T follicular helper cell (primary cell): Measurements from ENCODE around the gene SLC39A13.

Source experiments
- DNase-seq: peaks from one replicate; pipeline ENCODE4 v3.0.0-alpha.2; 2020; ENCODE audit warnings: low read depth

Gene SLC39A13

DNA sequence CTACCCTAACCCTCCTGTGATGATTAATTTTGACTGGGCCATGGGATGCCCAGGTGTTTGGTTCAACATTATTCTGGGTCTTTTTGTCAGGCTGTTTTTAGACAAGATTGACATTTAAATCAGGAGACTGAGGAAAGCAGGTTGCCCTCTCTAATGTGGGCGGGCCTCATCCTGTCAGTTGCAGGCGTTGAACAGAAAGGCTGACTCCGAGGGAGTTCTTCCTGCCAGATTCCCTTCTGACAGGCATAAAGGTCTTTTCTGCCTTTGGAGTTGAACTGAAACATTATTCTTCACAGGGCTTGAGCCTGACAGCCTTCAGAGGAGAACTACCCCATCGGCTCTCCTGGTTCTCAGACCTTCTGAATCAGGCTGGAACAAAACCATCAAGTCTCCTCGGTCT, 22.1 kb downstream of the SLC39A13 start:
- DNase-seq, result no peak

DNA sequence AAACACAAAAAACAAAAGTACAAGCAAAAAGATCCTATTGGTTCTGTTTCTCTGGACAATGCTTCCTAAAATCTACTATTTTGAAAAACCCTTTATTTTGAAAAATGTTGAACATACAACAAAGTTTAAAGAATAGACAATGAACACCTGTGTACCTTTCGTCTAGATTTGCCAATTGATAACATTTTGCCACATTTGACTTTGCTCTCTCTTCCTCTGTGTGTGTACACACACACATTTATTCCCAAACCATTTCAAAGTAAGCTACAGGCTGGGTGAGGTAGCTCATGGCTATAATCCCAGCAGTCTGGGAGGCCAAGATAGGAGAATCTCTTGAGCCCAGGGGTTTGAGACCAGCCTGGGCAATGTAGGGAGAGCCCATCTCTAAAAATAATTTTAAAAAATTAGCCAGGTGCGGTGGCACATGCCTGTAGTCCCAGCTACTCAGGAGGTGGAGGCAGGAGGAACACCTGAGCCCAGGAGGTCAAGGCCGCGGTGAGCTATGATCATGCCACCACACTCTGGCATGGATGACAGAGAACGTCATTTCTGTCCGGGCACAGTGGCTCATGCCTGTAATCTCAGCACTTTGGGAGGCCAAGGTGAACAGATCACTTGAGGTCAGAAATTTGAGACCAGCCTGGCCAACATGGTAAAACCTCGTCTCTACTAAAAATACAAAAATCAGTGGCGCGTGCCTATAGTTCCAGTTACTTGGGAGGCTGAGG, 23.1 kb downstream of the SLC39A13 start:
- no peak for DNase-seq

DNA sequence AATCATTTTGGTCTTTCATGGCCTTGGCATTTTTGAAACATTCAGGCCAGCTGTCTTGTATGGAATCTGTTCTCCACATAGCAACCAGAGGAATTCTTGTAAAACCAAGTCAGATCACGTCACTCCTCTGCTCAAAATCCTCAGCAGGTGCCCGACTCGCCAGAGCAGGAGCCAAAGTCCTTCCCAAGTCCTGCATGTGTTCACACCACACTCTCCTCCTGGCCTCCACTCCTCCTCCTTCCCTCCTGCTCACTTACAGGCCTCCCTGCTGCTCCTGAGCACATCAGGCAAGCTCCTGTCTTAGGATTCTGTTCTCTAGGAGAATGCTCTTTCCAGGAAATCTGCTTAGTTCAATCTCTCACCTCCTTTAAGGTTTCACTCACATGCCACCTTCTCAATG, 24.8 kb downstream of the SLC39A13 start:
- no peak for DNase-seq

DNA sequence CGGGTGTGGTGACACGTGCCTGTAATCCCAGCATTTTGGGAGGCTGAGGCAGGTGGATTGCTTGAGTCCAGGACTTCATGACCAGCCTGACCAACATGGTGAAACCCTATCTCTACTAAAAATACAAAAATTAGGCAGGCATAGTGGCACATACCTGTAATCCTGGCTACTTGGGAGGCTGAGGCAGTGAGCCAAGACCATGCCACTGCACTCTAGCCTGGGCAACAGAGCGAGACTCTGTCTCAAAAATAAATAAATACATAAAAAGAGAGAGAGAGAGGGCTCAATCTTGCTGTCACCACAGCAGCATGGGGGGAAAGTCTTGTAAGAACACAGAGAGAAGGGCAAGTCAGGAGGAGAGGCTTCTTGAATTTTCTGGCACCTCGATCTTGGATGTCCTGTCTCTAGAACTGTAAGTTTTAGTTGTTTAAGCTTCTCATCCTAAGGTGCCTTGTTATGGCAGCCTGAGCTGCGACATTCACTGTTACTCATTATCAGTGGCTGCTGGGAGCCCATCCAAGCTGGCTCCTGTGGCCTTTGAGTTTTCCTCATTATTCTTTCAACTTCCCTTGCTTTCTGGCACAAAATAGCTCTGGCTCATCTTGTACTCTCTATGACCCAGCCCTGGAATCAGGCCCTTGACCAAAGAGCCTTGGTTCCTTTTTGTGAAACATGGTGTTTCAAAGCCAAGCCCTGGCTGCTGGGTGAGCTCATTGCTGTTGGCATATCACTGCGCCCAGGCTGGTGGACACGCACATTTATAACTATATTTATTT, 25.8 kb downstream of the SLC39A13 start:
- DNase-seq, result no peak

- DNase-seq, result no peak
Measured at GRCh38 chr11:47435687-47436086, 27.3 kb downstream of the SLC39A13 start.

GRCh38 chr11:47436726-47437125, 28.3 kb downstream of the SLC39A13 start:
- no peak for DNase-seq

- DNase-seq, result no peak
Measured at GRCh38 chr11:47437218-47437745, 28.9 kb downstream of the SLC39A13 start.

- no peak for DNase-seq
Measured at GRCh38 chr11:47437746-47438418, 29.5 kb downstream of the SLC39A13 start.

DNA sequence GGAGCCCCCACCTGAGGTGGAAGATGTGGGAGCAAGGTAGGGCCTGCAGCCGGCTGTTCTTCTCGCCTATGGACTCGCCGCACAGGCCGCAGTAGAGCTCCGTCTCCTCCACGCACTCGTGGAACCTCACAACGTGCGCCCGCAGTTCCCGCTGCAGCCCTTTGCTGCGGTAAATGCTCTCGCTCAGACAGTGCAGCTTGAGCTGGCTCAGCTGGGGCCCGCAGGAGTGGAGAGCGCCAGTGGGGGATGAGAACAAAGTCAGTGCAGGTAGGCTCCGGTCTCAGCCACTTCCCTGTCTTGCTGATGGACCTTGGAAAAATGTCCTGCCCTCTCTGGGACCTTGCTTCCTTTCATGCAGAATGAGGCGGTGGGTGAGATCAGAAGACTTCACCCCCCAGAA, 30.3 kb downstream of the SLC39A13 start:
- DNase-seq, result no peak

GRCh38 chr11:47440054-47440476, 31.7 kb downstream of the SLC39A13 start:
- no peak for DNase-seq

GRCh38 chr11:47441421-47441820, 33.0 kb downstream of the SLC39A13 start:
- no peak for DNase-seq

DNA sequence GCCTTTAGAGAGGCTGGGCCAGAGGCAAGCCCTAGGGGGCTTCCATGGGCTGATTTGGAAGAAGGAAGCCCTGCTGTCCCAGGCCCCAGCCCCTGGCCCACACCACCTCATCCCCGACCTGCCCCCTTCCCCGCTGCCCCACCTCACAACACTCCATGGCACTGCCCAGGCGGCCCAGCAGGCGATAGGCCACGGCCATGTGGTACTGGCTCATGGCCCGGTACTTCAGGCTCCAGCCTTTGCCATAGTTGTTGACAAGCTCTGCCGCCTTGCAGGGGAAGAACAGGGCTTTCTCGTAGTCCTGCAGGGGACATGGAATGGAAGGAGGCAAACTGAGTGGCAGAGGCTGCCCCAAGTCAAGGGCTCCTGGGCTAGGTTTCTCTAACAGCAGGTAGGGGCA, 34.1 kb downstream of the SLC39A13 start:
- no peak for DNase-seq

DNA sequence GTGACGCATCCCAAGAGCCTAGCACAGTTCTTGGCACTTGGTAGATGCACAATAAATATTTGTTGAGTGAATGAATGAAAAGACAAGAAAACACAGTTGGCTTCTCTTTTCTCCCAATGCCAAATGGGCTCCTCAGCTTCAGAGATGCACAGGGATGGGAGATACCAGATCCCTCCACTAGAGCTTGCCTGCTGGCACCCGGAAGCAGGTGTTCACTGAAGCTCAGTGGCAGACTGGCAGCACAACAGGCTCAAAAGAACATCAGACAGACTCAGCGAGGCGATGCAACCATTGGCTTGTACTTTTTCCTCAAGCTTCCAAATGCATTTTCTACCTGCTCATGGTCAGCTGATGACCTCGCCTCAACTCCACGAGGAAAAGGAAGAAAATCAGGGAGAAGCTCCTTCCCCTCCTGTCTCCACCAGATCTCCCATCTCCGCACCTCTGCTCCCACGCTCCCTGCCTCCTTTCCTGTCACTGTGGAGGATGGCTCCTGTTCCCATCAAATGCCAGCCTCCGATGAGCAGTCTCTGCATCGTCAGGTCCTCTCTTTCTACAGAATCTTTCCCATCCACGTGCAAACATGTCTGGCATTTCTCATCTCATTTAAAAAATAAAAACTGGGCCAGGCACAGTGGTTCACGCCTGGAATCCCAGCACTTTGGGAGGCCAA, 34.8 kb downstream of the SLC39A13 start:
- DNase-seq, result no peak

GRCh38 chr11:47443817-47444216, 35.4 kb downstream of the SLC39A13 start:
- DNase-seq, result no peak

DNA sequence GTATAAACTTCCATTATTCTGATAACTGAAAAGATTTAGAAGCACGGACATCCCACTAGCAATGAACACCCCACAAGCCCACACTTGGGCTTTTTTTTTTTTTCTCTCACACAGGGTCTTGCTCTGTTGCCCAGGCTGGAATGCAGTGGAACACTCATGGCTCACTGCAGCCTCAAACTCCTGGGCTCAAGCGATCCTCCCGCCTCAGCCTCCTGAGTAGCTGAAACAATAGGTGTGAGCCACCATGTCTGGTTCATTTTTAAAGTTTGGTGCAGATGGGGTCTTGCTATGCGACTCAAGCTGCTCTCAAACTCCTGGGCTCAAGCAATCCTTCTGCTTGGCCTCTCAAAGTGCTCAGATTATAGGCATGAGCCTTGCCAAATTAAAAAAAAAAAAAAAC, 37.5 kb downstream of the SLC39A13 start:
- DNase-seq, result no peak

GRCh38 chr11:47446833-47447232, 38.4 kb downstream of the SLC39A13 start:
- DNase-seq, result no peak

DNA sequence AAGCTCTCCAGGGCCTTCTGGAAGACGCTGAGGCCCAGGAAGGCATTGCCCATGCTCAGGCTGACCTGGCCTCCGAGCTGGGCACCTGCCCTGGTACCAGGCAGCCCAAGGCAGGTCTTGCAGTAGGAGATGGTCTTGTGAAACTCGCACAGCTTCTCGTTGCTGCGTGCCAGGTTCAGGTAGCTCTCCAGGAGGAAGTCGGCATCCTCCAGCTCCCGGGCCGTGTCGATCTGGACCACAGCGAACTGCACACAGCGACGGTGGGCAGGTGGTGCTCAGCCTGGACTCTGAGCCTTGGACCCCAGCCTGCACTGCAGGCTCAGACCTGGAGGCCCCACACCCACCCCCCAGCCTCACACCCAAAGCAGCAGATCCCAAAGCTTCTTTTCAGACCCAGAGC, 39.5 kb downstream of the SLC39A13 start:
- no peak for DNase-seq

- no peak for DNase-seq
Measured at GRCh38 chr11:47448566-47449427, 40.4 kb downstream of the SLC39A13 start, which contains the start of gene RAPSN. Gene RAPSN (minus strand): TSS chr11:47449136. CDS start chr11:47448964, 172 bp downstream.

DNA sequence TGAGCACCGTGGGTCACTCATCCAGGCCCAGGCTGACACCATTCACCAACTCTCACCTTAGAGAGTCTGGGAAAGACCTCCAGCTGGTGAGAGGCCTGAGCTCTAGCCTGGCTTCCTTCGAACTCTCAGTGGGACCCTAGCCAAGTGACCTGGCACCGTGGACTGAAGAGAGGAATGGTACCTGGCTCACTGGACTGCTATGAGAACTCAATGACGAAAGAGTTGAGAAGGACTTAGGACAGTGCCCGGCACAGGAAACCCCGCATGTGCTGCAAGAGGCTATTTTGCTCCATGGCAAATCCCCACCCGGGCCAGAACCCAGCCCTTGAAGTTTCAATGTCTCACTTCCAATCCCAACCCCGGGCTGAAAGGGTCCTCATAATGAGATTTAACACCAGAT, 41.2 kb downstream of the SLC39A13 start:
- no peak for DNase-seq

DNA sequence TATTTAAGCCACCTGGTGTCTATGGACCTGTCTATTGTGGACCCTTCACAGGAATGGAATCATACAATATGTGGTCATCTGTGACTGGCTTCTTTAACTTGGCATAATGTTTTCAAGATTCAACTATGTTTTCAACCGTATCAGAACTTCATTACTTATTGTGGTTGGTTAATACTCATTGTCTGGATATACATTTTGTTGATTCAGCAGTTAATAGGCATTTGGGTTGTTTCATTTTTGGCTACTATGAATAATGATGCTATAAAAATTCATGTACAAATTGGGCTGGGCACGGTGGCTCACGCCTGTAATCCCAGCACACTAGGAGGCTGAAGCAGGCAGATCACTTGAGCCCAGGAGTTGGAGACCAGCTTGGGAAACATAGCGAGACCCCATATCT, 43.0 kb downstream of the SLC39A13 start:
- DNase-seq, result no peak

- no peak for DNase-seq
Measured at GRCh38 chr11:47451990-47452389, 43.6 kb downstream of the SLC39A13 start.
